GM06990 (cell line): Measurements from ENCODE around the gene SIGMAR1.

Experiments
- DNase-seq: peaks from one replicate; pipeline ENCODE4 v3.0.0-alpha.2; 2011; ENCODE audit not compliant: insufficient read length; ENCODE audit errors: extremely low read depth
- H3K27me3 ChIP-seq: replicated peaks from 2 replicates; pipeline ENCODE4 v1.6.0; 2011; ENCODE audit warnings: low read length; ENCODE audit not compliant: control insufficient read depth, insufficient read depth
- H3K36me3 ChIP-seq: 2 replicates; pipeline ENCODE4 v1.5.1; 2011; ENCODE audit warnings: low read length; ENCODE audit not compliant: control insufficient read depth, insufficient read depth
- H3K4me3 ChIP-seq: replicated peaks from 2 replicates; pipeline ENCODE4 v1.5.1; 2011; ENCODE audit warnings: low read depth, mild to moderate bottlenecking, control low read depth, low read length
- TF ChIP-seq, protein P1 (sequence below): IDR thresholded peaks from 2 replicates; pipeline ENCODE4 v1.5.1; 2011; ENCODE audit warnings: low read length, control low read depth, mild to moderate bottlenecking, inconsistent platforms; ENCODE audit not compliant: insufficient read depth, poor library complexity, severe bottlenecking

The SIGMAR1 gene

DNA sequence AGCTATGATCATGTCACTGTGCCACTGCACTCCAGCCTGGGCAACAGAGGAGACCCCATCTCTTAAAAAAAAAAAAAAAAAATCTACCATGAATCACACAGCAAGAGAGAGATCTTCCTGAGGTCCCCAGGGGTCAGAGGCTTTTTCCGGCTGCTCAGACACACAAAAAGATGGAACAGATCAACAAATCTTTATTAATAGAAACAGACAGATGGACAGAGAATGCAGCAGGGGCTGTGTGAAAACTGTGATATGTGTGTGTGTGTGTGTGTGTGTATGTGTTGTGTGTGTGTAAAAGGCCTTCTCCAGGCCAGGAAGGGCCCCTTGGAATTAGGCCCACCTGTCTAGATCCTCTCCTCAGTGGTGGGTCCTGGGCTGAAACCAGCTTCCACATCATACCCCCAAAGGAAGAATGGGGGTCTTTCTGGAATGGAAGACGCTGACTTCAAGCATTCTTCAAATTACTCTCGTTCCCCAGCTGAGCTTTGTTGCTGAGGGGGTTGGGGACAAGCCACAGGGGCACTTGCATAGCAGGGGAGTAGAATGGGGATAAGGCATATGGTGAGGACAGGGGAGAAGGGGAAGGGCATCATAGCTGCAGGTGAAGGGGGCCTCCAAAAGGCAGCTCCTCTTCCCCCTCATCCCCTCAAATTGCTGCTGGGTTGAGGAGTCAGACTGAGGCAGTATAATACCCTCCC, 2.9 kb downstream of the SIGMAR1 start:
- Histone ChIP-seq H3K27me3 (no peaks in the 10 kb centered on the region), H3K36me3 (no peaks in the 10 kb centered on the region; the same call in 1 of the 2 replicates), H3K4me3 (no peak overlapping the region)
- TF ChIP-seq, protein P1, sequence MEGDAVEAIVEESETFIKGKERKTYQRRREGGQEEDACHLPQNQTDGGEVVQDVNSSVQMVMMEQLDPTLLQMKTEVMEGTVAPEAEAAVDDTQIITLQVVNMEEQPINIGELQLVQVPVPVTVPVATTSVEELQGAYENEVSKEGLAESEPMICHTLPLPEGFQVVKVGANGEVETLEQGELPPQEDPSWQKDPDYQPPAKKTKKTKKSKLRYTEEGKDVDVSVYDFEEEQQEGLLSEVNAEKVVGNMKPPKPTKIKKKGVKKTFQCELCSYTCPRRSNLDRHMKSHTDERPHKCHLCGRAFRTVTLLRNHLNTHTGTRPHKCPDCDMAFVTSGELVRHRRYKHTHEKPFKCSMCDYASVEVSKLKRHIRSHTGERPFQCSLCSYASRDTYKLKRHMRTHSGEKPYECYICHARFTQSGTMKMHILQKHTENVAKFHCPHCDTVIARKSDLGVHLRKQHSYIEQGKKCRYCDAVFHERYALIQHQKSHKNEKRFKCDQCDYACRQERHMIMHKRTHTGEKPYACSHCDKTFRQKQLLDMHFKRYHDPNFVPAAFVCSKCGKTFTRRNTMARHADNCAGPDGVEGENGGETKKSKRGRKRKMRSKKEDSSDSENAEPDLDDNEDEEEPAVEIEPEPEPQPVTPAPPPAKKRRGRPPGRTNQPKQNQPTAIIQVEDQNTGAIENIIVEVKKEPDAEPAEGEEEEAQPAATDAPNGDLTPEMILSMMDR, result no peak
- no peak for DNase-seq

DNA sequence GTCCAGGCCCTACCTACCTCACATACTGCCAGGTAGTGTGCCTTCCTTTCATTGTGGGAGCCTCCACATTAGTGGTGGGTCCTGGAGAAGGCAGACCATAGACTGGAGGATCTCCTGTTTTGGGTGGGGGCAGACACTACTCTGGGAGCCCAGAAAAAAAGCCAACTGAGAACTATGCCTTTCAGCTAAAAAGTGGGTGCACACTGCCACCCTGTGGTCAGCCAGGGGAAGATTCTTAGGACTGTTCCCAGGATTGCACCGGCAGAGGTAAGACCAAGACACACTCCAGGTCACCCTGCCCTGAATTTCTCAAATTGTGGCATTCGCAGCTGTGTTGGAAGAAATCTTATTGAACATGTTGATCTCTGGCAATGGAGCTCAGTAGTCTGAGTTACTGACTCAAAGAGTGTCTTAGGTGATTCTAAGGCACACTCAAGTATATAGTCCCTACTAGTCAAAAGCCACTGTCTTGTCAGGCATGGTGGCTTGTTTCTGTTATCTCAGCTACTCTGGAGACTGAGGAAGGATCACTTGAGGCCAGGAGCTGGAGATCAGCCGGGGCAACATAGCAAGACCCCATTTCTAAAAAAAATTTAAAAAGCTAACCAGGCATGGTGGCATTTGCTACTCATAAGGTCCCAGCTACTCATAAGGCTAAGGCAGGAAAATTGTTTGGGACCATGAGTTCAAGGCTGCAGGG, 3.6 kb downstream of the SIGMAR1 start:
- Histone ChIP-seq H3K4me3 (no peak overlapping the region), H3K36me3 (no peaks in the 10 kb centered on the region; the same call in 1 of the 2 replicates), H3K27me3 (peaks cover 2% of the 10 kb centered on the region; the same call in 1 of the 2 replicates)
- no peak for DNase-seq
- TF ChIP-seq, protein P1, result peak; percentile 86

- TF ChIP-seq, protein P1, result no peak
- Histone ChIP-seq H3K4me3 (no peak overlapping the region), H3K27me3 (peaks cover 2% of the 10 kb centered on the region; the same call in 1 of the 2 replicates), H3K36me3 (no peaks in the 10 kb centered on the region; the same call in 1 of the 2 replicates)
- no peak for DNase-seq
Observed at GRCh38 chr9:34633166-34633565, 4.4 kb downstream of the SIGMAR1 start.

GRCh38 chr9:34630402-34631154, 7.0 kb downstream of the SIGMAR1 start:
- no peak overlapping the region for H3K4me3 ChIP-seq
- H3K27me3 ChIP-seq, result peaks cover 6% of the 10 kb centered on the region; the same call in 1 of the 2 replicates
- DNase-seq, result no peak
- H3K36me3 ChIP-seq, result no peaks in the 10 kb centered on the region; the same call in 1 of the 2 replicates
- TF ChIP-seq, protein P1, result no peak

- H3K4me3 ChIP-seq, result no peak overlapping the region; the same call in 1 of the 2 replicates
Observed at GRCh38 chr9:34629491-34629808, 8.1 kb downstream of the SIGMAR1 start.

More at GRCh38 chr9:34629491-34629808, 8.1 kb downstream of the SIGMAR1 start:
- TF ChIP-seq, protein P1, result no peak
- H3K27me3 ChIP-seq, result peaks cover 6% of the 10 kb centered on the region; the same call in 1 of the 2 replicates
- H3K36me3 ChIP-seq, result no peaks in the 10 kb centered on the region
- no peak for DNase-seq
